Activated CD8-positive, alpha-beta memory T cell treated with anti-CD3 and anti-CD28 coated beads for 4 hours (primary cell): ENCODE results near the gene FAM185A.
"Not testable (repeated sequence)": the region's sequence is repeated elsewhere in the genome, so short reads cannot be mapped to it uniquely, and the experiment has no call there.

Source experiments
- DNase-seq, 2 donors: peaks; one replicate each; pipeline ENCODE4 v3.0.0-alpha.2; 2020; ENCODE audit warnings: low read depth in 2 of 2

FAM185A gene

GRCh38 chr7:102778663-102779062 is 29.9 kb downstream of the FAM185A start:
- not testable (repeated sequence) for DNase-seq

GRCh38 chr7:102780926-102781325 is 32.1 kb downstream of the FAM185A start:
- DNase-seq, result not testable (repeated sequence)

GRCh38 chr7:102788770-102789169 is 40.0 kb downstream of the FAM185A start:
- DNase-seq, result not testable (repeated sequence)

- not testable (repeated sequence) for DNase-seq
These were observed 41.7 kb downstream of the FAM185A start for GRCh38 chr7:102790364-102791100.

- not testable (repeated sequence) for DNase-seq
These were observed 42.6 kb downstream of the FAM185A start for GRCh38 chr7:102791367-102791766.

- DNase-seq, result not testable (repeated sequence)
These were observed 43.0 kb downstream of the FAM185A start for GRCh38 chr7:102791831-102792230.

GRCh38 chr7:102794567-102794966 is 45.8 kb downstream of the FAM185A start:
- DNase-seq, result not testable (repeated sequence)

GRCh38 chr7:102795987-102796595 is 47.3 kb downstream of the FAM185A start:
- not testable (repeated sequence) for DNase-seq

GRCh38 chr7:102806613-102807012 is 57.8 kb downstream of the FAM185A start:
- DNase-seq, result no peak

GRCh38 chr7:102810916-102811315 is 62.1 kb downstream of the FAM185A start:
- DNase-seq, result no peak

- DNase-seq, result no peak
These were observed 63.3 kb downstream of the FAM185A start for GRCh38 chr7:102811942-102812678.

GRCh38 chr7:102813191-102814024 is 64.6 kb downstream of the FAM185A start:
- no peak for DNase-seq

GRCh38 chr7:102814025-102814471 is 65.2 kb downstream of the FAM185A start:
- DNase-seq, result no peak

- no peak for DNase-seq
These were observed 69.1 kb downstream of the FAM185A start for GRCh38 chr7:102817616-102818573.

- DNase-seq, result no peak
These were observed 70.4 kb downstream of the FAM185A start for GRCh38 chr7:102819151-102819550.

GRCh38 chr7:102821994-102822747 is 73.4 kb downstream of the FAM185A start:
- no peak for DNase-seq

- DNase-seq, result no peak
These were observed 74.8 kb downstream of the FAM185A start for GRCh38 chr7:102823390-102824119.

GRCh38 chr7:102828286-102828685 is 79.5 kb downstream of the FAM185A start:
- DNase-seq, result no peak

- DNase-seq, result no peak
These were observed 80.3 kb downstream of the FAM185A start for GRCh38 chr7:102829075-102829474.
